NCI-H2227 (cell line): Measurements from ENCODE around the gene DNAAF3.
"Not testable (repeated sequence)": the region's sequence is repeated elsewhere in the genome, so short reads cannot be mapped to it uniquely, and the experiment has no call there.

Source experiments
- DNase-seq: peaks from one replicate; lab custom pipeline; 2025; ENCODE audit not compliant: unreplicated experiment; lab: John Stamatoyannopoulos, UW

The DNAAF3 gene

GRCh38 chr19:55166530-55167268 is at the start of gene DNAAF3:
DNAAF3 (minus strand) TSS chr19:55166613; CDS start chr19:55166413, 200 bp downstream.
- peak; percentile 100 for DNase-seq

GRCh38 chr19:55213547-55213946 is 47.1 kb upstream of the DNAAF3 start:
- DNase-seq: no peak

- no peak for DNase-seq
Observed at GRCh38 chr19:55212447-55212846, 46.0 kb upstream of the DNAAF3 start.

GRCh38 chr19:55209693-55210472 is 43.5 kb upstream of the DNAAF3 start:
- DNase-seq: no peak

GRCh38 chr19:55208880-55209692 is 42.7 kb upstream of the DNAAF3 start, which contains the start of gene PTPRH:
PTPRH (minus strand) TSS chr19:55209501; CDS start chr19:55209433, 68 bp downstream.
- DNase-seq: no peak

DNA sequence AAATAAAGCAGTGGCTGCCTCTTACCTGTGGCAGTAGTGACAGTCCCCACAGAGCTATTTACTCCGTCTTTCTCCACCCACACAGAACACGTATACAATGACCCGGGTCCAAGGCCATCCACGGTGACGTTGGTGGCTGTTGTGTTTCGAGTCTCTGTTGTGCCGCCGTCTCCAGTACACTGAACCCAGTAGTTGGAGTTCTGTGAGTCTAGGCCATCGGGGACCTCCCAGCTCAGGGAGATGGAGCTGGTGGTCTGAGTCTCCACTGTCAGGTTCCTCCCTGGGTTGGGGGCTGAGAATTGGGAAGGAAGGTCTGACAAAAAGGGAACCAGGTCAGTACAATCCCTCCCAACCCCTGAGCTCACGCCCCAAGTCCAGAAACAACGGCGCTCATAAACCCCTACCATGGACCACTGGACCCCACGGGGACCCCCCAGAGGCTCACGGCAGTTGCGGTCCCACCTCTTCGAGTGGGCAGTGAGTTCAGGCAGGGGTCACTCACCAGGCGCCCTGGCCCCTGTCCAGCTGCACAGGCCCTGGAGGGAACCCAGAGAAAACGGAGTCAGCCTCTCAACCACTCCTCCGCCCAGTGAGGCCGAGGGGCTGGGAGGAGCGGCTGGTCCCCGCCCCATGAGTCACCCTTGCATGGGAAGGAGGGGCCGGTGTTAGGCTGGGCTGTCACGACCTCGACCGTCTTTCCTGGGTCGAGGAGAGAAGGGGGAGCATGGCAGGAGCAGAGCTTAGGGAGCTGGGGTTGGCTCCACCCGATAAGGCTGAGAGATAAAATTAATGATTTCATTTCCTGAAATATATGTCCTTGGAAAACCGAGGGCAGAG is 40.5 kb upstream of the DNAAF3 start:
- peak; percentile 91 for DNase-seq

GRCh38 chr19:55202199-55202598 is 35.8 kb upstream of the DNAAF3 start:
- DNase-seq: not testable (repeated sequence)

DNA sequence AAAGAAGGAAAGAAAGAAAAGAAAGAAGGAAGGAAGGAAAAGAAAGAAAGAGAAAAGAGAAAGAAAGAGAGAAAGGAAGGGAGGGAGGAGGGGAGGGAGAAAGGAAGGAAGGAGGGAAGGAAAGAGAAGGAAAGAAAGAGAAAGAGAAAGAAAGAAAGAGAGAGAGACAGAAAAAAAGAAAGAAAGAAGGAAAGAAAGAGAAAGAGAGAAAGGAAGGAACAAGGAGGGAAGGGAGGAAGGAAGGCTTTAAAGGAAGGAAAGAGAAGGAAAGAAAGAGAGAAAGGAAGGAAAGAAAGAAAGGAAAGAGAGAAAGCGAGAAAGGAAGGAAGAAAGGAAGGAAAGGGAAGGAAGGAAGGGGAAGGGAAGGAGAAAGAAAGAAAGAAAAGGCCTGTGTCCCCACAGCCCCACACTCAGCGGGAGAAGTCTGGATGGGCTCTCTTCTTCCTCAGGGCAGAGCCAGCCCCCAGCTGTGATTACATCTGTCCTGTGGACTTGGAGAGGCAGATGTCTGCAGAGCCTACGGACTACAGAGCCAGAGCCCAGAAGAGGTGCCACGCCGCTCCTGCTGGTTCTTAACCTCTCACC is 33.3 kb upstream of the DNAAF3 start:
- no peak for DNase-seq

DNA sequence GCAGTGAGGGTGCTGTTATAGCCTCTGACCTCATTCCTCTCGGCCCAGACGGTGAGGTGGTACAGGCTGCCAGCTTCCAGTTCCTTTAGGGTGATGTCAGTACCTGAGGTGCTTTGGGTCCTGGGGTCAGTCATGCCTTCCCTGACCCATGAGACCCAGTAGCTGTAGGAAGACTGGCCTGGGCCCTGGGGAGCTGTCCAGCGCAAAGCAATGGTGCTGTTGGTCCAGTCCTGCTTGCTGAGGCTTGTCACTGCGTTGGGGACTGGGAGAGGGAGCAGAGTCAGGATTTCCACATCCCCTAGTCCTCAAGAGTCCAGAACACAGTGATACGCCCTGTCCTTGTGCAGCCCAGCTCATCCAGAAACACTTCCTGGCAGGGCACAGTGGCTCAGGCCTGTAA is 32.2 kb upstream of the DNAAF3 start:
- no peak for DNase-seq

DNA sequence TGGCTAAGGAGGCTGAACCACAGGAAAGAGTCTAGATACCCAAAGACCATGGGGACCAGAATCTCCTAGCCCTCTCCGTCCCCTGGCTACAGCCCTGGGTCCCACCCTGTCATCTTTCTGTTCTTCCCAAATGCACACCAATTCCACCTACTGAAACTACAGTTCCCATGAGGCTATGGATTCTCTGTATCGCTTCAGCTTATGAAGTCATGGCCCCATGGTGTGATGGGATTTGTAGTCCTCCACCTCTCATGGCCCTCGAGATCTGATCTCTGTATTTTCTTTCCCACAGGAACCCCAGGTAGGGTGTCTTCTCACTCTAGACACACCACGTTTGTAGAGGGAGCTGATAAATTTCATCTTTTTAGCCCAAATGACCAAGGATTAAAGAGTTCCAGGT is 31.1 kb upstream of the DNAAF3 start:
- peak; percentile 73 for DNase-seq

GRCh38 chr19:55196803-55197202 is 30.4 kb upstream of the DNAAF3 start:
- peak; percentile 49 for DNase-seq

GRCh38 chr19:55193481-55193880 is 27.1 kb upstream of the DNAAF3 start:
- DNase-seq: no peak

GRCh38 chr19:55189403-55189835 is 23.0 kb upstream of the DNAAF3 start:
- no peak for DNase-seq

DNA sequence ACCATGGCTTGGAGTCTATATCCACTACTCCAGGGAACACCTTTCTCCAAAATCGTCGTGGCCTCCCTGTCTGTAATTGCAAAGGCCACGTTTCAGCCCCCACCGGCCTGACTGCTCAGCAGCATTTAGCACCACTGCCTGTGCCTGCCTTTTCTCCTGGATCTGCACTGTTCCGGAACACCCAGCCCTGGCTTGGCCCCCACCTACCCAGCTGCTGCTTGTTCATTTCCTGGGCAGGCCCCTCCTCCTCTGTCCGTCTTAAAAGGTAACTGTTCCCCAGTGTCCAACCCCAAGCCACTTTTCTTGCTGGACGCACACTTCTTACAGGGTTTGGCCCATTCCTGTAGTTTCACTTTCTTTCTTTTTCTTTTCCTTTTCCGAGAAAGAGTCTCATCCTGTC is 22.2 kb upstream of the DNAAF3 start:
- DNase-seq: no peak

DNA sequence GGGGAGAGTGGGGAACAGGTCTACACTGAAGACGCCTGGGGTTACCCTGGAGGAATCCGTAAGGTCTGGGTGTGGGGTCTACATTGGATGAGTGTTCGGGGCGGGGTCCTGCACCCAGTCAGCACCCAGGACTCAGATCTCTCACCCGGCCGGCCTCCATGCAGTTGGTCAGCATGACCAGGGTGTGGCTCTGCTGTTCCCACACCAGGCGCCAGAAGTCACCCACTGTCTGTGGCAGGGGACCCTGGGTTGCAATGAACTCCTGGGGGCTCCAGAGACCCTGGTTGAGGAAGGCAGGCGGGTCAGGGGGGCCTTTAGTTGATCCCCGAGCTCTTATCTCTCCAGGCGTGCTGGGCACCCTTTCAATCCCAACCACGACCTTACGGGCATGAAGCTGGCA is 19.7 kb upstream of the DNAAF3 start:
- DNase-seq: no peak

DNA sequence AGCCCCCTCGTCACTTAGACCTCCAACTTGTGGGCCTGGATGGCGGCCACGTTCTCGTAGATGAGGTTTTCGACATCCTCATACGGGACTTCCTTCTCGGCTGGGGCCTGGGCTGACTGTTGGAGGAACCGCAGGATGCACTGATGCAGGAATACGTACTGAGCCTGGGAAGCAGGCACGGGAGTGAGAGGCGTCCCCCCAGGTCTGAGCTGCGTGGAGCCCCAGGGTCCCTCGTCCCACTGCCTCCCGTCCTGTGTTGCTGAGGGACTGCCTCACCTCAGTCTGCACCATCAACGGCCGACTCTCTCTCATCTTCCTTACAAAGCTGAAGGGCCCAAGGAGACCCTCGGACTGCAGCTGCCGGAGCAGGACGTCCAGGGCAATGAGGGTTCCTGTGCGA is 15.3 kb upstream of the DNAAF3 start:
- no peak for DNase-seq

- DNase-seq: peak; percentile 87
Observed at GRCh38 chr19:55179606-55180484, 13.4 kb upstream of the DNAAF3 start, which contains the start of gene SYT5. SYT5 (minus strand) TSS chr19:55180289; CDS start chr19:55179041, 1,248 bp downstream.

- DNase-seq: peak; percentile 99
Observed at GRCh38 chr19:55178781-55179599, 12.6 kb upstream of the DNAAF3 start.
